Measurements from ENCODE around the gene TBK1.

The TBK1 gene

DNA sequence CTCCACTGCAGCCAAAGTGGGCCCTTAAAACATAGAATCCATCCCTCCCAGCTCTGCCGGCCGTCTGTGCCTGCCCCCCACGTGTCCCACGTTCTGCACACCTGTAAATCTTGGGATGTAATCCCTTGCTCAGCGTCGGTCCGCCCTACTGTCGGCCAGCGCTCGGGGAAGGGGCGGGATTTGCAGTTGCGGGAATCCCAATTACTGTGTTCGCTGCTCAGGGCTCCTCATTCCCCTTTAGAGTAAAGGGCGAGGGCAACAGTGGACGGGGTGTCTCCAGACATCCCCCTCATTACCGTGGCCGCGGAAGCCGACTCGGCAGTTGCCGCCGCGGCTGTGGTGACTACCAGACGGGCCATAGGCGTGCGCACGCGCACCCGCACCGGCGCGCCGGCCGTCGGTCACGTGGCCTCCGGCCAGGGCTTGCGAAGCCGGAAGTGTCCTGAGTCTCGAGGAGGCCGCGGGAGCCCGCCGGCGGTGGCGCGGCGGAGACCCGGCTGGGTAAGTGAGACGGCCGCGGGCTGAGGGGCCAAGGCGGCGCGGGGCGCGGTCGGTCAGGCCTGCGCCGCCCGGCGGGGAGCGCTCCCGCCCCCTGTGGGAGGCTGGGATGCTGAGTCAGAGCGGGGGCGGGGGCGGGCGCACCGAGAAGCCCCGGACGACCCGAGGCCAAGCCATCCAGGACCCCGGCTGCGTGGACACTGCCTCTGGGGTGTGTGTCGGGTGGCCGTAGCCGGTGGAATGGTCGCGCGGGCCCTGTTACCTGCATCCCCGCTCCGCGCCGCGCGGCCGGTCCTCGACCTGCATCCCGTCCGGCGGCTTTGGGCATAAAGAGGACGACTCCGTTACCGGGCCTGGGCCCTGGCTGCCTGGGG is at the start of gene TBK1:
Gene TBK1, plus strand, starts transcription at position 434 of the 872 bp plus-strand sequence. CDS start 3,751 bp downstream, outside the sequence.
- peak; percentile 92 for DNase-seq

DNA sequence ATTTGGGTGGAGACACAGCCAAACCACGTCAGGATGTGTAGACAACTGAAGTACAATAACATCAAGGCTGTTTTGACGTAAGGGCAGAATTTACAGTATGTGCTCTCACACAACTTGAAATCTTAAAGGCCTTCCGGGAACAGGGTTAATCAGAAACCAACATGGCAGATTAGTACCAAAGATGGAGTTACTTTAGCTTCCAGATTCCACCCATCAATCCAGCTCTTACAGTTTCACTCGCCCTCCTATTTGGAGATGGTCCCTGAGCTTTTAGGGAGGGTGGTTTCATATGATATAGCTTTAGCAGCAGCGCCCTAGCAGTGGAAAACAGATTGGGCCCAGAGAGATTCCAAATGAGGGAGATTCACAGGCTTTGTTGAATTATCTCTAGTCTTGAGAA is 49.7 kb upstream of the TBK1 start:
- DNase-seq: no peak

DNA sequence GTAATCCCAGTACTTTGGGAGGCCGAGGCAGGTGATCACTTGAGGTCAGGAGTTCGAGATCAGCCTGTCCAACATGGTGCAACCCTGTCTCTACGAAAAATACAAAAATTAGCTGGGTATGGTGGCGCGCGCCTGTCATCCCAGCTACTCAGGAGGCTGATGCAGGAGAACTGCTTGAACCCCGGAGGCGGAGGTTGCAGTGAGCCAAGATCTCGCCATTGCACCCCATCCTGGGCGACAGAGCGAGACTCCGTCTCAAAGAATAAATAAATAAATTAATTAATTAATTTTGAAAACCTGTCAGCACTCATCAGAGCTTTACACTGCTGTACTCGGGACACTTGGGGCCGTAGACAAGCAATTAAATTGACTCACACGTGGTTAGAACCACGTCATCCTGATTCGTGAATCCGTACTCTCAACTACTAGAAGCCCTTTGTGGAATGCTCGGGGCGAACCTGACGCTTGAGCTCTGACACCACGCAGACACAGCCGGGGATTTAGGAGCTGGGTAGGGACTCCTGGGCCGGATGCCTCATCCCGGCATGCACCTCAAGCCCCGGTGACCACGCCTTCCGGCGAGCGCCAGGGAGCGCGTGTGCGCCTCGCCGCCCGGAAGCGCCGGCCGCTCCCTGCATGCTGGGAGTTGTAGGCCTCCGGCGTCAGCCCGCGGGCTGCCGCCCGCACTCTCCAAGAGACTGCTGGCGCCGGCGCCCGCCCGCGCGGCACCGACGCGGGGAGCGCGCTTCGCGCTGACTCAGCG is 48.0 kb upstream of the TBK1 start, which contains the start of gene XPOT:
Gene XPOT, plus strand, starts transcription at position 686 of the 763 bp plus-strand sequence. CDS start 5,644 bp downstream, outside the sequence.
- DNase-seq: peak; percentile 96

DNA sequence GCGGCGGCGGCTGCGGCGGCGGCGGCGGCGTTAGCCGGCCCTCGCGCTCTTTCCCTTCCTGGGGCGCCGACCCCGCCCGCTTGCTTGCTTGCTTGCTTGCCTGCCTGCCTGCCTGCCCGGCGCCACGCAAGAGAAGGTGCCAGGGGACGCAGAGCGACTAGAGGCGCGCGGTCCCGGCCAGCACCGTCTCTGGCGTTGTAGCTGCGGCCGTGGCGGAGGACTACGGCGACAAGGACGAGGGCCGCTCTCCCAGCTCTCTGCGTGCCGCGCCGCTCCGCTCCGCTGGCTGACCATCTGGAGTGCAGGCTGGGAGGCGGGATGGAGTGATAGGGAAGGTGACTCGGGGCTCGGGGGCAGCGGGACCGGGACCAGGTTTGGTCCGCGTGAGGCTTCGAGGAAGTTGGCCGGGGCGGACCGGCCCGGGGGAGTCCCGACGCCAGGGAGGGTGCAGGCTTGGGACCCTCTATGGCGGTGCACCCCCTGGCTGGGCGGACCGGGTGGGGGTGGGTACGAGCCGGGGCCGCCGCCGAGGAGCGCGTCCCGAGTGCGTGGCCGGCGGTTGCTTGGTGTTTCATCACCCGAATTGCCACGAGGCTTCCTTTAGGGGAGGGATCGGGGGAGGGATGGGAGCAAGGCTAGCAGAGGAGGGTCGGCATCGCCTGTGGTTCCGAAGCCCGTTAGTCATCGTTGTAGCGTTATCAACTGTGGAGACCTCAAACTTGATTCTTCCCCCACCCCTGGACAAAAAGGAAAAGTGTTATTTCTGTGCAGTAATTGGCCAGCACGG is 47.3 kb upstream of the TBK1 start:
- DNase-seq: no peak

DNA sequence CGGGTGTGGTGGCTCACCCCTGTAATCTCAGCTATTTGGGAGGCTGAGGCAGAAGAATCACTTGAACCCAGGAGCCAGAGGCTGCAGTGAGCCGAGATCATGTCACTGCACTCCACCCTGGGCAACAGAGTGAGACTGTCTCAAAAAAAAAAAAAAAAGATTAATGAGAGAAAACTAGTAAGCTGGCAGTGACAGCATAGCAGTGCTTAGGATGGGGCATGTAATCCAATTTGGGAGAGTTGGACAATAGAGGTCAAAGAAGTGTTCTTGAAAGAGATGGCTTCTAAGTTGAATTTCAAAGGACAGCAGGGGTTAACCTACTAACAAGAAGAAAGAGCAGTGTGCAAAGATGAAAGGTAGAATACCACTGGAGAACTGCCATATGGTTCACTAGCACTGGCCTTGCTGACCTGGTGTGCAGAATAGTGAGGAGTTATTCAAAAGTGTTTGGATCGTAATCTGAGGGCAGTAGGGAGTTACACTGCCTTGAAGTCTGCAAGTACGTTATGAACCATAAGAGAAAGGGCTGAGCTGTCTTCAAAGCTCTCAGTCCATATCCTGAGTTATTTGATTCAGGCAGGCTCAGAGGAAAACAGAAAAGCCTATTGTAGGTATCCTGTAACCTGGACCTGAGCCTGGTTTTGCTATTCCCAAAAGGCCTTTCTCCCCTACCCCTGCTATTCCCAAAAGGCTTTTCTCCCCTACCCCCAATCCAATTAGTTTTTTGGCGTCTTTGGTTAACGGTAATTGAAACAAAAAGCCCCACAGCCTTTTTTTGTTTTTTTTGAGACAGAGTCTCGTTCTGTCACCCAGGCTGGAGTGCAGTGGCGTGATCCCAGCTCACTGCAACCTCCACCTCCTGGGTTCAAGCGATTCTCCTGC is 44.3 kb upstream of the TBK1 start:
- DNase-seq: no peak

DNA sequence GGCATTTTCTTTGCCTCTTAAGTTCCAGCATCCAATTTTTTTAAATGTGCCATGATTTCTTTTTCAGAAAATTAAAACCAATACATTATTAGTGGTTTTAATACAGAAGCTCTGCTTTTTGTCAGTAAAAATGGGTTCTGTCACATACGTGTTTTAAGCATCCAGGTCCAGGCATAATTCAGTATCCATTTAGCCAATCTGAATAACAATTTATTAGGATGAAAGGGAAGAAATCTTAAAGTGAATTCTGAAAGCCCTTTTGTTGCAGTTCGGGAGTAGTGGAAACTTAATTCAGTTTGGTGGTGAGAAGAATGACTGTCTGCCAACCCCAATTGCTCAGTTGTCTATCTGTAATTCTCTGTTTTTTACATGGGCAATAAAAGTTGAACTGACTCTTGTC is 40.5 kb upstream of the TBK1 start:
- no peak for DNase-seq

DNA sequence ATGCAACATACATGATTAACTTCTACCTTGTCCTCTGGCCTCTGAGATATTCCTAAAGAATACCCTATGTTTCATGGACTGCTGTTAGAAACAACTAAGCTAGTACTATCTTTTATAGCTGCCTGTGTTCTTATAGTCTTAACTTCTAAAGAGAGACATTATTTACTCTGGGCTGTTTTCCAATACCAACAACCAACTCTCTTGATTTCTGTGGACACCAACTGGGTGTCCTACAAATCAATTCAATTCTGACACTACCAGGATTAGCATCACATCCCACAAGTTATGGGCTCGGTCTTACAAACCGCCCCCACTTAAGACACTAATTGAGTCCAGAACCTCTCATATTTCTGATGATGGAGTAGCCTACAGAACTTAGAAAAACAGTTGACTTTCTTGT is 39.5 kb upstream of the TBK1 start:
- DNase-seq: no peak

DNA sequence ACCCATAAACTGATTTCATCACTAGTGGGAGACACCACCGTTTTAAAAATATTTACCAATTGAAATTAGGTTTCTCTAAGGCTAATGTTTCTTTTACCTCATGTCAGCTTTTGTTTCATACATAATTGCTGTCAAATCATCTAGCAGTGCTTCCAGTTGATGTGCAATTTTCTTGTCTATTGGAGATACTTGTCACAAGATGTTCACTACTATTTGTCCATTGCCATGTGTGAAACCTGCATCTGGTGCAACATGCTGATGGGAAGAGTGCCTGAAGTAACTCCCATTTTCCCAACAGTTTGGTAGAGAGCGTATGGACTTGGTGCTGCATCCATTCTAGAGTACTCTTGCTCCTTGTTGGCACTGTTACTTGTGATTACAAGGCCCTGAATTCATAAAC is 38.0 kb upstream of the TBK1 start:
- DNase-seq: no peak

DNA sequence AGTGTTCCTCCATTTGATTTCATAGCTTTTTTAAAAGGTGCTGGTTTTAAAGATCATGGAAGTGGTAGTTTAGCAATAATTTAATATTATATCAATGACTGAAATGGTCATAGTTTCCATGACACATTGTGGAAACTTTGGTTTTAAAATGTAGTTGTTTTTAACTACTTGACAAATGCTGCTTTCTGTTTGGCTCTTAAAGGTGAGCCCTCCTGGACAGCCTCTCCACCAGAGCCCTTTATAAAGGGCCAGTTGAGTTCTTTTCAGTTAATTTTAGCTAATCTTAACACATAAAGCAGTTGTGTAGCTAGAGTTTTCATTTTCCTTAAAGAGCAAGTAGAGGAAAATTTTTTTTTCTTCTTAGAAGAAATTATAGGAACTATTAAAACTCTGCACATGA is 33.7 kb upstream of the TBK1 start:
- DNase-seq: no peak

DNA sequence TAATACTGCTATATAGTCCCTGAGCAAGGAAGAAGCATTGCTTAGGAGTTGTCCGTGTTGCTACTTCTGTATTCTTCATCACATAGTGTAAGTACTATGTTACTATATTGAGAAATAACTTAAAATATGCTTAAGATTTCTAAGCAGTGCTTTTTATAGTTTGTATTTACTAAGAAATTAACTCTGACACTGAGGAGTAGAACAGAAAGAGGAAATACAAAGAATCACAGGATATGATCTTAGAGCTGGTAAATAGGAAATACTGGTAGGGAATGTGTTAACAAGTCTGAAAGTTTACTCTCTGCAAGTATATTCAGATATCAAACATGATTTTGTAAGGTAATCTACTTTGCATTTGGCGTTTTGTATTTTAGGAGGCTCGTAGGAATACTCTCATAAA is 32.2 kb upstream of the TBK1 start:
- DNase-seq: no peak

DNA sequence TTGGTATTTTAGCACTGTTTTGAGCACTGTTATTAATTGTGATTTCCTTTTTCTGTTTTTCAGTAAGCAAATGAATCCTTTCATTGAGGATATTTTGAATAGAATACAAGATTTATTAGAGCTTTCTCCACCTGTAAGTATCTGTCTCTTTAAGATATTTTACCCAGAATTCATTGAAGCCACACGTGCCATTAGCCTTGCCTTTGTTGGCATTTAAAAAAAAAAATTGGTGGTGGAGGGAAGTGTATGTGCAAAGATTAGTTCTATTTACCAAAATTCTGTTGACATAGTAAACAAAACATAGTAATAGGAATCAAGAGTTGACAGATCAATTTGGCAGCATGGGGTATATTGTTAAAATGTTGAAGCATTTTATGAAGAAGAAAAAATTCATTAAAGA is 23.9 kb upstream of the TBK1 start:
- no peak for DNase-seq

DNA sequence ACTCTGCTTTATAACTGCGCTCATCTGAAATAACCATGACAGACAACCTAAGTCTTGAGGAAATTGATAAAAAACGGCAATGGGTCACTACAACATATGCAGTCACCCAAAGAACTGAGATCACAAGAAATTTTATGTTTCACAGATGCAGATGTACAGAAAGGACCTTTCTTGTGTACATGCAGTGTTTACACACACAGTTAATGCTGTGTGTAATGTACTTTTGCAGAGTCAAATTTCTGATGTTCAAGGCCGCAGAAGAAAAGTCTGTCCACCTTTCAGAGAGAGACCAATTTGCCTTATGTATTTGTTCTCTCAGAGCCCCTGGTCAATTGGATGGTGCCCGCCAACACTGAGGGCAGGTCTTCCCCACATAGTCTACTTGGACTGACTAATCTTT is 23.0 kb upstream of the TBK1 start:
- no peak for DNase-seq

DNA sequence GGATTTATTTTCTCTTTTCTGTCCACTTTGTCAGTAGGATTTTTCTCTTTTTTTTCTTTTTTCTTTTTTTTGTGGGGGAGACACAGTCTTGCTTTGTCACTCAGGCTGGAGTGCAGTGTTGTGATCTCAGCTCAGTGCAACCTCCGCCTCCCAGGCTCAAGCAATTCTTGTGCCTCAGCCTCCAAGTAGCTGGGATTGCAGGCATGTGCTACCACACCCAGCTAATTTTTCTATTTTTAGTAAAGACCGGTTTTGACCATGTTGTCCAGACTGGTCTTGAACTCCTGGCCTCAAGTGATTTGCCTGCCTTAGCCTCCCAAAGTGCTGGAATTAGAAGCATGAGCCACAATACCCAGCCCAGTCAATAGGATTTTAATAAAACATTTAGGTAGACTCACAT is 21.0 kb upstream of the TBK1 start:
- no peak for DNase-seq

DNA sequence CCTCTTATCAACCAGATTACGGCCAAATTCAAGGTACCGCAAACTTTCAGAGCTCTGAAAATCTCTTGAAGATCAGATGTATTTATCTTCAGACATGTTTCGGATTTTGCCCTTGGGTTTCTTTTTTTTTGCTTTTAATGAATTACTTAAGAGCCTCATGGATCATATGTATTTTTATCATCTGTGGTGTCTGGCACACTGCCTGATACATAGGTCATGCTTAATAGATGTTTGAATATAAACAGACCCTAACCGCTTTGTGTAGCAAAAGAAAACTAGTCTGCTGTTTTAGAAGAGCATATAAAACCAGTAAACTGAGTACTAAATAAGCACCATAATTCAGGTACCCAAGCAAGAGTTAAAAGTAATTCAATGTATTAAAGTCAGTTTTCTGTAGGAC is 20.1 kb upstream of the TBK1 start:
- DNase-seq: no peak

DNA sequence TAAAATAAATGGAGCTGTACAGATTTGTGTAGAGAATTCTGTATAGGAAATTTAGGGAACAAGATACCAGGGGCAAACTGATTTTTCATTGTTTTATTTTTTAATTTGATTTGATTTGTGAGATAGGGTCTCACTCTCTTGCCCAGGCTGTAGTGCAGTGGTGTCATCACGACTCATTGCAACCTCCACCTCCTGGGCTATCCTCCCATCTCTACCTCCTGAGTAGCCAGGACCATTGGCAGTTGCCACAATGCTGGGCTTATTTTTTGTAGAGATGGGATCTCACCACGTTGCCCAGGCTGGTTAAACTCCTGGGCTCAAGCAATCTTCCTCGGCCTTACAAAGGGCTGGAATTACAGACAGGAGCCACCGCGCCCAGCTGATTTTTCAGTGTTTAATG is 18.0 kb upstream of the TBK1 start:
- DNase-seq: no peak

DNA sequence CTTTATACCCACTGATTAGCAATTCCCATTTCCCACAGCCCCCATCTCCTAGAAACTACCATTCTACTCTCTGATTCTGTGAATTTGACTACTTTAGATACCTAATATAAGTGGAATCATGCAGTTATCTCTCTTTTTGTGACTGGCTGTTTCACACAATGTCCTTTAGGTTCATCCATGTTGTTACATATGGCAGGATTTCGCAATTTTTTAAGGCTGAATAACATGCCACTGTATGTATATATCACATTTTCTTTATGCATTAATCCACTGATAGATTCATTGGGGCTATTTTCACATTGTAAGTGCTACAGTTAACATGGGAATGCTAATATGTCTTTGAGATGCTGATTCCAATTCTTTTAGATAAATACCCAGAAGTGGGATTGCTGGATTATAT is 11.8 kb upstream of the TBK1 start:
- no peak for DNase-seq

DNA sequence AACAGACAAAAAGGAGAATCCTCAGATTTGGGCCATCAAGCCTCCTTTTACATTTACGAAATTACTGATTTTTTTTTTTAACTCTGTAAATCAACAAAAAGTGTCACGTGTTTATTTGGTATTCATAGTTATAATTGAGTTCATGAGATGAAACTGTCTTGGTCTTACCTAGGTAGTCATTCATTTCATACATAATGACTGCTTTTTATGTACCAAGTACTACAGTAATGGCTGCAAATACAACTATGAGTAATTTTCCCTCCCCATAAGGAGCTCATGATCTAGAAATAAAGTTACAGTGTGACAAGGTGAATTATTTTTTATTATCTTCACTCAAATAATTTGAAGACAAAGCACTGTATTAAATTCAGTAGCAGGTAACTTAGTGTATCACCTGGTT is 6.4 kb upstream of the TBK1 start:
- no peak for DNase-seq

DNA sequence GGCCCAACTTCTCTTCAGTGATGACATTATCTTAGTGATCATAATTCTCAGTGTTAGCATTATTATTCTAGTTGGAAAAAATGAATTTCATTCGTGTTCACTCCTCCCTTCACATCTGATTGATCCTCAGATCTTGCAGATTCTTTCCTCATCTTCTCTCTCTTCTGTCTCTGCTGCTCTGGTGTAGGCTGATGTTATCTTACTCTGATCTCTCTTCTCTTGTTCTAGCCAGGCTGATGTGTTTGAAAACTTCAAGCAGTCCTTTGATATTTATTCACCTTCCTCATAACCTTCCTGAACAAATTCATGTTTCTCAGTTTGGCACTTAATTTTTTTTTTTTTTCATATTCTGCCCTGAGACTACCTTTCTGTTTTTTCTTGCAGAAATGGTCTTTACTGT is 5.6 kb upstream of the TBK1 start:
- DNase-seq: no peak

DNA sequence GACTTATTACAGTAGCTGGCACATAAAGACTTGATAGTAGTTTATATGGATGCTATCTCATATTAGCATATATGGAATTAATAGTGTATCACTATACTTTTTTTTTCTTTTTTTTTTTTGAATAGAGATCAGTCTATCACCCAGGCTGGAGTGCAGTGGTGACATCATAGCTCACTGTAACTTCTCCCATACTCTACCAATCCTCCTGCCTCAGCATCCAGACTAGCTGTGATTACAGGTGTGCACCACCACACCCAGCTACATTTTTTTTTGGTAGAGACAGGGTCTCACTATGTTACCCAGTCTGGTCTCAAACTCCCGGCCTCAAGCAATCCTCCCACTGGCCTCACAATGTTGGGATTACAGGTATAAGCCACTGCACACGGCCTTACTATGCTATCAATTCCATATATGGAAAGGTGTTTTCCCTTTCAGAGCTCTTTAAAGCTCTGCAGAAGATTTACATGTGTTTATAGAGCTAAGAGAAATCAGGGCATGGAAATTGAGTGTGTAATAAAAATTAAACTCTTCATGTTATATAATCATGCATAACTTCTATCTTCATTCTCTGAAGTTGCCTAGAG is 1.8 kb upstream of the TBK1 start:
- DNase-seq: no peak

DNA sequence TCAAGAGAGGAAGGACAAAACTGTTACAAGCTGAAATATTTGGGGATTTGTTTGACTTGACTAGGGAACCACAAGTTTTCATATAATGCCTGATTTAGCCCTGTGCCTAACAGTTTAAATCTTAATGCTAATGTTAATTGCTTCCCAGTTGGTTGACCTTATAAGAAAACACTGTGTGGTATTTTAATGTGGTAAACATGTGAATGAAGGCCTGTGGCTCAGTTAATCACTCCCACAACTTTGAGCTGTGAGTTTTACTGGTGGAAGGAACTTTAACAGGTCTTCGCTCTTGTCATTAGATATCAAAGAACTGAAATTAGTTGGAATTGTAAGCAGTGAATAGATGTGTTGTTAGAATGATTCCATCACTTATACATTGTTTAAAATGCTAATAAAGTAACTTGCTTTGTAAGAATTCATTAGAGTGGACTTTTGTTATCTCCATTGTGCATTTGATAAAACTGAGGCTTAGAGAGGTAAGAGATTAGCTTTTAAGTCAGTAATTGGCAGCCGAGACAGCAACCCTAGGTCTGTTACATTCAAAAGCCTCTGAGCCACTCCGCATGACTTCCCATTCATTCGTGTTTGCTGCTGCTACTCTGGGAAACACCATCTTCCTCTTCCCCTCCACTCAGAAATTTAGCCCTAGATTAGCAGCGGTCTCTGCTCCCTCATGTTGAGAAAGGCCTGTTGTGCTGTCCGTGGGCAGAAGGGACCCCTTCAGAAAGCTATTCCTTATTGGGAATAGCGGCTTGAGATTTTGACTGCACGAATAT is 1.0 kb upstream of the TBK1 start:
- no peak for DNase-seq
